Spleen (tissue), 11 donors: ENCODE data around the gene SERPINH1. TPM values are rescaled to one million over a fixed set of nuclear protein-coding genes. Genes with fewer than 3 reads are reported as not detected.

Source experiments
- DNase-seq: peaks from one replicate; pipeline ENCODE4 v3.0.0-alpha.2; 2020
- H3K27ac ChIP-seq, 8 donors: fragments of 200-600 bp; sonication (generic) in 7 of 8; 1 replicate in 4 of 8; 2 replicates in 4 of 8; pipeline versions ENCODE4 v1.5.0 to v1.8.0; 2016 to 2021; ENCODE audit warnings: inconsistent platforms in 4 of 8, mild to moderate bottlenecking in 4 of 8, moderate library complexity in 1 of 8
- H3K27me3 ChIP-seq, 7 donors: fragments of 200-600 bp; sonication (generic) in 6 of 7; replicated peaks in 1 of 7; 1 replicate in 4 of 7; 2 replicates in 3 of 7; pipeline versions ENCODE4 v1.5.0 to v1.8.0; 2016 to 2021; ENCODE audit warnings: inconsistent platforms in 3 of 7, mild to moderate bottlenecking in 1 of 7
- H3K36me3 ChIP-seq, 6 donors: fragments of 200-600 bp; sonication (generic) in 5 of 6; 1 replicate in 4 of 6; 2 replicates in 2 of 6; pipeline versions ENCODE4 v1.5.0 to v1.8.0; 2016 to 2021; ENCODE audit warnings: inconsistent platforms in 2 of 6
- H3K4me1 ChIP-seq, 6 donors: fragments of 200-600 bp; sonication (generic) in 5 of 6; 1 replicate in 3 of 6; 2 replicates in 3 of 6; pipeline versions ENCODE4 v1.5.0 to v1.8.0; 2016 to 2021; ENCODE audit warnings: inconsistent platforms in 3 of 6
- H3K4me3 ChIP-seq, 8 donors: fragments of 200-600 bp; sonication (generic) in 7 of 8; 1 replicate in 4 of 8; 2 replicates in 4 of 8; pipeline versions ENCODE4 v1.5.0 to v1.8.0; 2016 to 2021; ENCODE audit warnings: inconsistent platforms in 4 of 8, mild to moderate bottlenecking in 4 of 8, moderate library complexity in 2 of 8
- H3K9me3 ChIP-seq, 8 donors: fragments of 200-600 bp; sonication (generic) in 7 of 8; 1 replicate in 4 of 8; 2 replicates in 4 of 8; pipeline versions ENCODE4 v1.5.0 to v1.8.0; 2016 to 2021; ENCODE audit warnings: inconsistent platforms in 4 of 8
- CTCF ChIP-seq, 11 experiments: fragments of 200-600 bp in 7 of 11; fragments of 450-650 bp in 4 of 11; sonication (generic) in 4 of 11; IDR thresholded peaks in 8 of 11; conservative IDR thresholded peaks in 3 of 11; 1 replicate in 7 of 11; 2 replicates in 4 of 11; pipeline versions ENCODE4 v1.4.0 to v1.8.0; 2016 to 2021; ENCODE audit warnings: antibody characterized with exemption in 11 of 11, inconsistent platforms in 4 of 11, mild to moderate bottlenecking in 1 of 11
- POLR2A ChIP-seq, 3 donors: fragments of 450-650 bp; IDR thresholded peaks; one replicate each; pipeline ENCODE4 v1.5.1; 2017; ENCODE audit warnings: antibody characterized with exemption in 3 of 3, mild to moderate bottlenecking in 1 of 3
- POLR2AphosphoS5 ChIP-seq, 3 donors: sonication (generic); formaldehyde crosslinking; IDR thresholded peaks; one replicate each; pipeline ENCODE4 v1.5.1; 2017; ENCODE audit warnings: antibody characterized with exemption in 3 of 3
- WGBS, 5 donors: extraction: QIAGEN DNeasy Blood & Tissue Kit in 3 of 5; methylation state at CpG; one replicate each; pipeline versions ENCODE4 v1.1.5 to v1.1.7; 2013 to 2018; 5-methylcytosine and 5-hydroxymethylcytosine counted together
- intact Hi-C: fragments of 100-400 bp; cut with DNase I; formaldehyde crosslinking; loops from one replicate; pipeline ENCODE4 v1.15.0; 2023; ENCODE audit warnings: low total_unique reads
- polyA plus RNA-seq, 3 donors: library from polyadenylated mRNA; stranded (reverse); fragments of 200-250 nt; gene quantifications; one replicate each; pipeline ENCODE4 v1.2.1, GENCODE V29; 2013
- total RNA-seq, 7 donors: library from RNA; depleted of rRNA in 3 of 7; stranded (reverse); fragments of >200 nt in 3 of 7; fragmentation: NEBNext Ultra II Directional in 4 of 7; extraction: Animal tissue kit (Norgen Biotek cat#: 25700) in 4 of 7; gene quantifications; one replicate each; pipeline versions ENCODE4 v1.1.0 to v1.2.1, GENCODE V29; 2016 to 2021
- donor health status: healthy with polysubstance abuse.
- donor health status: DM: no; HTN: no; CAD: no; lungs with moderate emphysema.
- donor health status: DM: no; HTN: no; CAD: no.
- donor health status: Bipolar disorder and iron deficiency.
- donor health status: healthy.
- donor health status: DM: no; HTN: no; CAD: no.
- donor health status: DM: yes; HTN: yes; CAD: no.

SERPINH1 gene
- total and polyA plus RNA-seq, 10 donors = 19.0 to 145 (median 69.4) TPM

GRCh38 chr11:75532200-75533048 is 29.6 kb upstream of the SERPINH1 start:
- intact Hi-C loops = loop anchor here (2.0 to 5.0 kb wide), 2 partner anchors 88 to 140 kb away; no protein-coding TSS in a partner anchor
- Histone ChIP-seq H3K4me1 (peaks cover 15 to 63% (median 39%) of the 10 kb centered on the region in 6 donors), H3K9me3 (no peaks in the 10 kb centered on the region), H3K4me3 (no peak overlapping the region), H3K36me3 (no peaks in the 10 kb centered on the region), H3K27ac (peak overlapping the region in 4 of 8 donors; percentile 68 to 79 (median 70)), H3K27me3 (no peaks in the 10 kb centered on the region)
- peak; percentile 72 to 93 (median 86) for TF ChIP-seq CTCF (IDR thresholded peaks at IDR 0.05 in 8 of 11, conservative IDR thresholded peaks at IDR 0.05 in 3 of 11)
- TF ChIP-seq POLR2A (IDR thresholded peaks at IDR 0.05) = no peak
- TF ChIP-seq POLR2AphosphoS5 (IDR thresholded peaks at IDR 0.05) = peak in 1 of 3 donors; percentile 47
- 39 to 46% (median 43%) methylated on average over 7 of the region's 7 CpGs for WGBS, 5 donors
- peak; percentile 90 for DNase-seq

- no peaks in the 10 kb centered on the region for H3K9me3 ChIP-seq
- H3K36me3 ChIP-seq = no peaks in the 10 kb centered on the region
- H3K4me3 ChIP-seq = no peak overlapping the region
- TF ChIP-seq POLR2AphosphoS5 (IDR thresholded peaks at IDR 0.05) = no peak
- no peak for TF ChIP-seq POLR2A (IDR thresholded peaks at IDR 0.05)
- TF ChIP-seq CTCF (IDR thresholded peaks at IDR 0.05 in 8 of 11, conservative IDR thresholded peaks at IDR 0.05 in 3 of 11) = no peak
- H3K4me1 ChIP-seq = peaks cover 23 to 73% (median 51%) of the 10 kb centered on the region in 6 donors
- no peaks in the 10 kb centered on the region for H3K27me3 ChIP-seq
- intact Hi-C loops = loop anchor here (2.0 to 5.0 kb wide), 2 partner anchors 89 to 142 kb away; no protein-coding TSS in a partner anchor
- peak overlapping the region in 6 of 8 donors; percentile 2 to 79 (median 68) for H3K27ac ChIP-seq
- DNase-seq = no peak
- 51 to 86% (median 59%) methylated on average over 1 of the region's 1 CpG for WGBS, 5 donors
Observed at GRCh38 chr11:75533896-75534258, 28.2 kb upstream of the SERPINH1 start.

GRCh38 chr11:75534259-75535069 is 27.6 kb upstream of the SERPINH1 start:
- 25 to 46% (median 36%) methylated on average over 13 to 15 of the region's 15 CpGs for WGBS, 5 donors
- intact Hi-C loops = loop anchor here (5.0 kb wide), 1 partner anchor 142 kb away; no protein-coding TSS in a partner anchor

More at GRCh38 chr11:75534259-75535069, 27.6 kb upstream of the SERPINH1 start:
- Histone ChIP-seq H3K4me3 (no peak overlapping the region), H3K27ac (peak overlapping the region; percentile 44 to 80 (median 68)), H3K9me3 (no peaks in the 10 kb centered on the region), H3K27me3 (no peaks in the 10 kb centered on the region), H3K36me3 (no peaks in the 10 kb centered on the region), H3K4me1 (peaks cover 23 to 73% (median 52%) of the 10 kb centered on the region in 6 donors)
- TF ChIP-seq CTCF (IDR thresholded peaks at IDR 0.05 in 8 of 11, conservative IDR thresholded peaks at IDR 0.05 in 3 of 11) (no peak), POLR2A (IDR thresholded peaks at IDR 0.05) (no peak), POLR2AphosphoS5 (IDR thresholded peaks at IDR 0.05) (peak in 2 of 3 donors; percentile 42 to 78)
- no peak for DNase-seq
